Measurements from ENCODE around the gene MTA1.

The MTA1 gene

GRCh38 chr14:105465209-105466031 is 45.8 kb downstream of the MTA1 start:
- DNase-seq (ENCODE audit: low read depth): no peak

- no peak for DNase-seq (ENCODE audit: low read depth)
These were observed 47.1 kb downstream of the MTA1 start for GRCh38 chr14:105466531-105467248.

GRCh38 chr14:105467249-105467941 is 47.8 kb downstream of the MTA1 start:
- DNase-seq (ENCODE audit: low read depth): no peak

- DNase-seq (ENCODE audit: low read depth): no peak
These were observed 48.4 kb downstream of the MTA1 start for GRCh38 chr14:105467942-105468471.

GRCh38 chr14:105468621-105469241 is 49.1 kb downstream of the MTA1 start:
- no peak for DNase-seq (ENCODE audit: low read depth)

GRCh38 chr14:105469456-105470349 is 50.1 kb downstream of the MTA1 start:
- DNase-seq (ENCODE audit: low read depth): no peak

GRCh38 chr14:105470350-105471296 is 51.0 kb downstream of the MTA1 start:
- DNase-seq (ENCODE audit: low read depth): no peak

- DNase-seq (ENCODE audit: low read depth): peak; percentile 18
These were observed 51.7 kb downstream of the MTA1 start for GRCh38 chr14:105471297-105471821.

- peak; percentile 8 for DNase-seq (ENCODE audit: low read depth)
These were observed 52.3 kb downstream of the MTA1 start for GRCh38 chr14:105471823-105472485.

GRCh38 chr14:105472486-105472991 is 52.9 kb downstream of the MTA1 start:
- no peak for DNase-seq (ENCODE audit: low read depth)

GRCh38 chr14:105473033-105473676 is 53.5 kb downstream of the MTA1 start:
- DNase-seq (ENCODE audit: low read depth): no peak

GRCh38 chr14:105473677-105474482 is 54.3 kb downstream of the MTA1 start:
- peak; percentile 73 for DNase-seq (ENCODE audit: low read depth)

- no peak for DNase-seq (ENCODE audit: low read depth)
These were observed 55.0 kb downstream of the MTA1 start, which contains the start of gene CRIP2 for GRCh38 chr14:105474483-105475268. Gene CRIP2, plus strand, starts transcription at chr14:105474821. Its CDS starts 42 bp downstream, at chr14:105474863.

GRCh38 chr14:105475269-105476096 is 55.9 kb downstream of the MTA1 start:
- DNase-seq (ENCODE audit: low read depth): no peak

- no peak for DNase-seq (ENCODE audit: low read depth)
These were observed 56.6 kb downstream of the MTA1 start for GRCh38 chr14:105476097-105476830.

Measured in amniotic epithelial cell (primary cell).